Progenitor cell of endocrine pancreas (in vitro differentiated cells): ENCODE measurements around the gene ACTA1. TPM values are rescaled to one million over a fixed set of nuclear protein-coding genes. Genes with fewer than 3 reads are reported as not detected.
"Not testable (repeated sequence)": the region's sequence is repeated elsewhere in the genome, so short reads cannot be mapped to it uniquely, and the experiment has no call there.

ENCODE experiments used
- DNase-seq: peaks from one replicate; pipeline ENCODE4 v3.0.0; 2021; ENCODE audit warnings: low spot score; ENCODE audit not compliant: unreplicated experiment
- H3K27ac Mint-ChIP-seq: 2 replicates; pipeline ENCODE4 v1.8.0; 2021; ENCODE audit warnings: mild to moderate bottlenecking, moderate library complexity, mixed read lengths
- H3K27me3 Mint-ChIP-seq: 2 replicates; pipeline ENCODE4 v1.8.0; 2021; ENCODE audit warnings: mixed read lengths
- H3K36me3 Mint-ChIP-seq: 2 replicates; pipeline ENCODE4 v1.8.0; 2022; ENCODE audit warnings: mixed read lengths; ENCODE audit not compliant: insufficient read depth
- H3K4me1 Mint-ChIP-seq: 2 replicates; pipeline ENCODE4 v1.8.0; 2021; ENCODE audit warnings: low read depth, mixed read lengths
- H3K4me3 Mint-ChIP-seq: 2 replicates; pipeline ENCODE4 v1.8.0; 2021; ENCODE audit warnings: low read depth, mild to moderate bottlenecking, moderate library complexity, mixed read lengths
- H3K9me3 Mint-ChIP-seq: 2 replicates; pipeline ENCODE4 v1.8.0; 2021; ENCODE audit warnings: low read depth, mixed read lengths
- CTCF ChIP-seq: fragments of 200-600 bp; sonication (generic); IDR thresholded peaks from one replicate; pipeline ENCODE4 v1.5.0; 2021; ENCODE audit warnings: antibody characterized with exemption, mild to moderate bottlenecking; ENCODE audit not compliant: unreplicated experiment
- total RNA-seq: library from RNA; stranded (reverse); gene quantifications from 2 replicates; pipeline ENCODE4 v1.2.1, GENCODE V29; 2021

Gene ACTA1
- total RNA-seq, 1 donor from 2014 or later, result 1.8 TPM

- peaks cover 6% of the 10 kb centered on the region for H3K9me3 Mint-ChIP-seq
- TF ChIP-seq CTCF, result no peak
- H3K36me3 Mint-ChIP-seq, result no peaks in the 10 kb centered on the region
- no peak overlapping the region for H3K4me3 Mint-ChIP-seq
- no peaks in the 10 kb centered on the region for H3K4me1 Mint-ChIP-seq
- peaks cover 46% of the 10 kb centered on the region for H3K27me3 Mint-ChIP-seq
- DNase-seq, result no peak
- no peak overlapping the region for H3K27ac Mint-ChIP-seq
These were observed 5.6 kb downstream of the ACTA1 start for GRCh38 chr1:229428256-229428655.

DNA sequence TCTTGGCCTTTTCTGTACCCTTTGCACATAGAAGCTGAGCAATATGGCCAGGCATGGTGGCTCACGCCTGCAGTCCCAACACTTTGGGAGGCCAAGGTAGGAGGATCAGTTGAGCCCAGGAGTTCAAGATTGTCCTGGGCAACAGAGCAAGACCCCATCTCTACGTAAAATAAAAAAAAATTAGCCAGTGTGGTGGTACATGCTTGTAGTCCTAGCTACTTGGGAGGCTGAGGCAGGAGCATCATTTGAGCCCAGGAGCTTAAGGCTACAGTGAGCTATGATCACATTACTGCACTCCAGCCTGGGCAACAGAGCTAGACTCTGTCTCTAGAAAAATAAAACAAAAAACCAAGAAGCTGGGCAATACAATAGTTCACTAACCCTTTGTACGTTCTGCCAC, 6.3 kb downstream of the ACTA1 start:
- no peaks in the 10 kb centered on the region for H3K36me3 Mint-ChIP-seq
- TF ChIP-seq CTCF, result no peak
- no peak overlapping the region for H3K4me3 Mint-ChIP-seq
- no peak overlapping the region for H3K27ac Mint-ChIP-seq
- H3K4me1 Mint-ChIP-seq, result no peaks in the 10 kb centered on the region
- no peak for DNase-seq
- peaks cover 6% of the 10 kb centered on the region for H3K9me3 Mint-ChIP-seq
- peaks cover 42% of the 10 kb centered on the region for H3K27me3 Mint-ChIP-seq

DNA sequence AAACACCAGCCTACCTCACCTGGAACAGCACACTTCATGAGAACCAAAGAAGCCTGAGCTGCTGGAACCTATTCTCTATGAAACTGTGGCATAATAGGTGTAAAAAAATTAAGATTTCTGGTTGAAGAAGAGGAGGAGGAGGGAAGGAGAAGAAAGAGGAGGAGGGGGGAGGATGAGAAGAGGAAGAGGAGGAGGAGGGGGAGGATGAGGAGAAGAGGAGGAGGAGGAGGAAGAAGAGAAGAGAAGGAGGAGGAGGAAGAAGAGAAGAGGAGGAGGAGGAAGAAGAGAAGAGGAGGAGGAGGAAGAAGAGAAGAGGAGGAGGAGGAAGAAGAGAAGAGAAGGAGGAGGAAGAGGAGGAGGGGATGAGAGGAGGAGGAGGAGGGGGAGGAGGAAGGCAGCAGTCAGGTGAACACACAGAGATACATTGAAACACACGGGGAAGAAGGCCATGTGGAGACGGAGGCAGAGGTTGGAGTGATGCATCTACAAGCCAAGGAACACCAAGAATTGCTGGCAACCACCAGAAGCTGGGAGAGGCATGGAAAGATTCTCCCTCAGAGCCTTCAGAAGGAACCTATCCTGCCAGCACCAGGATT, 8.2 kb downstream of the ACTA1 start:
- DNase-seq, result no peak
- Mint-ChIP-seq H3K9me3 (peaks cover 3% of the 10 kb centered on the region), H3K36me3 (no peaks in the 10 kb centered on the region), H3K27me3 (peaks cover 32% of the 10 kb centered on the region), H3K4me1 (no peaks in the 10 kb centered on the region), H3K4me3 (no peak overlapping the region), H3K27ac (no peak overlapping the region)
- TF ChIP-seq CTCF, result no peak

- H3K36me3 Mint-ChIP-seq, result no peaks in the 10 kb centered on the region
- H3K9me3 Mint-ChIP-seq, result peaks cover 3% of the 10 kb centered on the region
- DNase-seq, result no peak
- H3K4me3 Mint-ChIP-seq, result no peak overlapping the region
- H3K27ac Mint-ChIP-seq, result no peak overlapping the region
- H3K27me3 Mint-ChIP-seq, result peaks cover 19% of the 10 kb centered on the region
- no peaks in the 10 kb centered on the region for H3K4me1 Mint-ChIP-seq
- no peak for TF ChIP-seq CTCF
These were observed 13.1 kb downstream of the ACTA1 start for GRCh38 chr1:229420765-229421164.

- Mint-ChIP-seq H3K27me3 (peaks cover 16% of the 10 kb centered on the region), H3K4me1 (no peaks in the 10 kb centered on the region), H3K9me3 (peaks cover 3% of the 10 kb centered on the region), H3K27ac (no peak overlapping the region), H3K36me3 (no peaks in the 10 kb centered on the region), H3K4me3 (no peak overlapping the region)
- TF ChIP-seq CTCF, result no peak
- DNase-seq, result no peak
These were observed 13.7 kb downstream of the ACTA1 start for GRCh38 chr1:229420224-229420623.

GRCh38 chr1:229418586-229418985, 15.3 kb downstream of the ACTA1 start:
- not testable (repeated sequence) for DNase-seq, H3K4me3 Mint-ChIP-seq, H3K9me3 Mint-ChIP-seq, H3K36me3 Mint-ChIP-seq, H3K4me1 Mint-ChIP-seq, H3K27ac Mint-ChIP-seq
- peaks cover 12% of the 10 kb centered on the region for H3K27me3 Mint-ChIP-seq

GRCh38 chr1:229412810-229413209, 21.1 kb downstream of the ACTA1 start:
- not testable (repeated sequence) for DNase-seq, H3K4me3 Mint-ChIP-seq, H3K36me3 Mint-ChIP-seq, H3K27ac Mint-ChIP-seq, H3K9me3 Mint-ChIP-seq
- Mint-ChIP-seq H3K27me3 (peaks cover 26% of the 10 kb centered on the region), H3K4me1 (peaks cover 19% of the 10 kb centered on the region)
